Measurements from ENCODE around the gene ROCK2. TPM values are rescaled to one million over a fixed set of nuclear protein-coding genes. Genes with fewer than 3 reads are reported as not detected.

Gene ROCK2
- polyA plus RNA-seq, 4 donors: 33.3 to 42.9 (median 38.3) TPM

- no peak for DNase-seq (ENCODE audit: low read depth in 4 of 4, low spot score in 2 of 4)
Measured at GRCh38 chr2:11159574-11160170, 184.8 kb downstream of the ROCK2 start.

GRCh38 chr2:11158916-11159573, 185.4 kb downstream of the ROCK2 start:
- DNase-seq (ENCODE audit: low read depth in 4 of 4, low spot score in 2 of 4): no peak

GRCh38 chr2:11157731-11158130, 186.7 kb downstream of the ROCK2 start:
- DNase-seq (ENCODE audit: low read depth in 4 of 4, low spot score in 2 of 4): no peak

GRCh38 chr2:11157296-11157695, 187.1 kb downstream of the ROCK2 start:
- DNase-seq (ENCODE audit: low read depth in 4 of 4, low spot score in 2 of 4): no peak

- no peak for DNase-seq (ENCODE audit: low read depth in 4 of 4, low spot score in 2 of 4)
Measured at GRCh38 chr2:11156396-11157075, 187.9 kb downstream of the ROCK2 start.

DNA sequence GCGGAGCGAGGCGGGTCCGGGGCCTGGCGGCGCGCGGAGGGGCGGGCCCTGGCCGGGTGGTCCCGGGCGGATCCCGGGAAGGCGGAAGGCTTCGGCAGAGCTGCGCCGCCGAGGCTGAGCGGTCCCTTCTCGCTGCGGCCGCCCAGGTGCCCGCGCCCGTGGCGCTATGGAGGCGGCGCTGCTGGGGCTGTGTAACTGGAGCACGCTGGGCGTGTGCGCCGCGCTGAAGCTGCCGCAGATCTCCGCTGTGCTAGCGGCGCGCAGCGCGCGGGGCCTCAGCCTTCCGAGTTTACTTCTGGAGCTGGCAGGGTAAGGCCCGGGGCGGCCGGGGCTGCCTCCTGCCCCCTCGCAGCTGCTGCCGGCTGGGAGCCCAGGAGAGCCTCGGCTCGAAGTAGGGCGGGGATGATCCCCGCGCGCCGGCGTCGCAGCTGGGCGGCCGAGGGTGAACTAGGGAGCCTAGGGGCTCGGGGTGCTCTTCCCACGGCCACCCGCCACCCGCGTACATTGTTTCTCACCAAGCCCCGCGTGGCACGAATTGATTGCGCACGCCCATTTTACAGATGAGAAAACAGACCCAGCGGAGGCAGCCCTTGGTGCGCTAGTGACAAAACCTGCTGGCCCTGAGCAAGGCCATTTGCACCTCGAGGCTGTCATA, 188.9 kb downstream of the ROCK2 start, which contains the start of gene SLC66A3:
Gene SLC66A3, plus strand, starts transcription at position 87 of the 655 bp plus-strand sequence. Its CDS starts 80 bp downstream, at position 167.
- peak in 3 of 4 donors; percentile 74 to 78 (median 75) for DNase-seq (ENCODE audit: low read depth in 4 of 4, low spot score in 2 of 4)

DNA sequence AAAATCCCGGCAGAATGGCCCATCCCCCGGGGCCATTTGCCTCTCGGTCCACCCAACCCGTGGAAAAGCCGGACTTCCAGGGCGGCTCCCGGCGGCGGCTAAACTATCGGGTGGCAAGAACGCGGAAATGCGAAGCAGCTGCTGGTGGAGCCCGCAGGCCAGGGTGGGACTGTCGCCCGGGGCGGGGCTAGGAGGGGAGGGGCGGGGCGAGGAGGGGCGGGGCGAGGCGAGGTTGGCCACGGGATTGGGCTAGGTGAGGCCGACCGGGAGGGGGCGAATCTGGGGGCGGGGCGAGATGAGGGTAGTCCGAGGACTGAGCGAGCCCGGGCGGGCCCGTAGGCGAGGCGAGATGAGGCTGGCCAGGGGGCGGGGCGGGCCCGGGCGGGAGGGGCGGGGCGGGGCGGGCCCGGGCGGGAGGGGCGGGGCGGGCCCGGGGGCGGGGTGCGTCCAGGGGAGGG, 189.5 kb downstream of the ROCK2 start:
- peak in 3 of 4 donors; percentile 86 to 89 (median 86) for DNase-seq (ENCODE audit: low read depth in 4 of 4, low spot score in 2 of 4)

DNA sequence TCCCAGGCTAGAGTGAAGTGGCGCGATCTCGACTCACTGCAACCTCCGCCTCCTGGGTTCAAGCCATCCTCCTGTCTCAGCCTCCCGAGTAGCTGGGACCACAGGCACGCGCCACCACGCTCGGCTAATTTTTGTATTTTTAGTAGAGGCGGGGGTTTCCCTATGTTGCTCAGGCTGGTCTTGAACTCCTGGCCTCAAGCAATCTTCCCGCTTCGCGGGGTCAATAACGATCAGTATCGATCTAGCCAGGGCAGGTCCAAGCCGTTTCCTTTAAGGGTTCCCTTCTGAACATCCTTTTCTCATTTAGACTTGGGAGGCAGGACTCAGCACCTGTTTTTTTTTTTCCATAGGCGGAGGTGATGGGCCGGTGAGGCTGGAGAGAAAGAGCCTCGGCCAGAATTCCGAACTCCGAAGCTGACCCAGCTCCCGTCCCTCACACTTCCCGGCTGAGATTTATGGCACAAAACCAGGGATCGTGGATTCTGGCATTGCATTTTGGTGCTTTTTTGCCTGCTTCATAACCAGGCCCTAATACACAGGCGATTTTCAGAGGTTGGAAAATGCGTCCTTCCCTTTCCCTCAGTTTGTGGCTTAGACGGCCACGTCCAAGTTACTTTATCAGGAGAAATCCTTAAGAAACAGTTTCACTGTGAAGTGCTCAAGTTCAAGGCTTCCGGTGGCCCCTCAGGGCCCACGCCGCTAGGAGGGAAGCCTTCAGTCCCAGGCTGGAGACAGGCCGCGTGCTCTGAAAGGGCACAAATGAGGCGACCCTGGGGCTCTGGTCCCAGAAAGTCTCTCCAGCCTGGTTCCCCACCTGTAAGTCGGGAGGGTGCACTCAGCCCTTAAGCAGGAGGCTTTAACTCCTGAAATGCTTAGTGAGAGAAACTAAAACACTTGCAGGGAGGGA, 190.2 kb downstream of the ROCK2 start:
- no peak for DNase-seq (ENCODE audit: low read depth in 4 of 4, low spot score in 2 of 4)

DNA sequence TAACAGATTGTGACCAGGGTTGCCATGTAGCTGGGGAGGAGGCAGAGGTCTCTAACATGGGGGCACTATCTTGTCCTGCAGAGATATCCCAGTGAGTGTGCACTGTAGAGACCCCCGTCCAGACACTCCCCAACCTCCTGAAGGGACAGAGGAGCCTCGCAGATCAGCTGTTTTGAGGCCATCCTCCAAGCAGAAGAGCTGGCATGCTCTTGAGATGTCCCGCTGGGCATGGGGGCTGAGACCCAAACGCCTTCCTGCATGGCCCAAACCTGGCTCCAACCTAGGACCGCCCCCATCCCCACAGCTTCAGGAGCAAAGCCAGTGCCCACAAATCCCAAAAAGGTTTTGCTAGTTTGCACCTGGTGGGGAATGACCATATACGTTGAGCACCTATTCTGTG, 191.8 kb downstream of the ROCK2 start:
- DNase-seq (ENCODE audit: low read depth in 4 of 4, low spot score in 2 of 4): no peak

- no peak for DNase-seq (ENCODE audit: low read depth in 4 of 4, low spot score in 2 of 4)
Measured at GRCh38 chr2:11147263-11147662, 197.2 kb downstream of the ROCK2 start.

- no peak for DNase-seq (ENCODE audit: low read depth in 4 of 4, low spot score in 2 of 4)
Measured at GRCh38 chr2:11146076-11146475, 198.4 kb downstream of the ROCK2 start.

DNA sequence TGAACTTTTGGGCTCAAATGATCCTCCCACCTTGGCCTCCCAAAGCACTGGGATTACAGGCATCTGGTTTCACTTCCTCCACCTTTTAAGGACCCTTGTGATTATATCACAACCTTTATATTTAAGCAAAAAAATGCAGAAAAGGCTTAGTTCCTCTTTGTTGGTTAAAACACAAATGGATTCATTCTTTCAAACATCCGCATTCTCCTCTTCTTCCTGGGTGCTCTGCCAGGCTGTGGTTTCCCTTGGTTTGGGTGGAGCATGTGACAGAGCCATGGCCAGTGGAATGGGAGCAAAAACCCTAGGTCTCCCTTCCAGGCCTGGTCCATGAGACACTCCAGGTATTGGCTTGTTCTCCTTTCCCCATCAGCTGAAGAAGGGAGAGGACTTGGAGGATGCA, 199.1 kb downstream of the ROCK2 start:
- no peak for DNase-seq (ENCODE audit: low read depth in 4 of 4, low spot score in 2 of 4)

DNA sequence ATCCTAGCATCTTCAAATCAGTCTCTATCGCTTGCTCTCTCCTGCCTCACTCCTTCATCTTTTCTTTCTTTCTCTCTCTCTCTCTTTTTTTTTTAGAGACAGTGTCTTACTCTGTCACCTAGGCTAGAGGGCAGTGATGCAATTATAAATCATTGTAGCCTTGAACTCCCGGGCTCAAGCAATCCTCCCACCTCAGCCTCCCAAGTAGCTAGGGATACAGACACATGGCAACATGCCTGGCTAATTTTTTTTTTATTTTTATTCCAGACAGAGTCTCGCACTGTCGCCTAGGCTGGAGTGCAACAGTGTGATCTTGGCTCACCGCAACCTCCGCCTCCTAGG, 199.7 kb downstream of the ROCK2 start:
- DNase-seq (ENCODE audit: low read depth in 4 of 4, low spot score in 2 of 4): no peak

GRCh38 chr2:11144077-11144737, 200.2 kb downstream of the ROCK2 start:
- DNase-seq (ENCODE audit: low read depth in 4 of 4, low spot score in 2 of 4): no peak

DNA sequence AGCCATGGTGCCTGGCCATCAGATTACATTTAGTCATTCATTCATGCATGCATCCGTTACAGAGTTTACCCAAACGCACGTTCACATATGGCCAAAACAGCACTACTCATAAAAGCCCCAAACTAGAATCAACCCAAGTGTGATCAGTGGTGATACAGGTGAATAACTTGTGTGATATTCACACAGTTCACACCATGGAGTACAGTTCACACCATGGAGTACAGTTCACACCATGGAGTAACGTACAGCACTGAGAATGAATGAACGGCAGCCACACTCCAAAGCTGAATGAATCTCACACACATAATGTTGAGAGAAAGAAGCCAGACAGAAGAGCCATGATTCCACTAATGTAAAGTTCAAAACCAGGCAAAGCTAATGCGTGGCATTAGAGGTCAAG, 201.4 kb downstream of the ROCK2 start:
- DNase-seq (ENCODE audit: low read depth in 4 of 4, low spot score in 2 of 4): no peak

- no peak for DNase-seq (ENCODE audit: low read depth in 4 of 4, low spot score in 2 of 4)
Measured at GRCh38 chr2:11142330-11142729, 202.1 kb downstream of the ROCK2 start.

GRCh38 chr2:11141319-11141718, 203.1 kb downstream of the ROCK2 start:
- DNase-seq (ENCODE audit: low read depth in 4 of 4, low spot score in 2 of 4): no peak

DNA sequence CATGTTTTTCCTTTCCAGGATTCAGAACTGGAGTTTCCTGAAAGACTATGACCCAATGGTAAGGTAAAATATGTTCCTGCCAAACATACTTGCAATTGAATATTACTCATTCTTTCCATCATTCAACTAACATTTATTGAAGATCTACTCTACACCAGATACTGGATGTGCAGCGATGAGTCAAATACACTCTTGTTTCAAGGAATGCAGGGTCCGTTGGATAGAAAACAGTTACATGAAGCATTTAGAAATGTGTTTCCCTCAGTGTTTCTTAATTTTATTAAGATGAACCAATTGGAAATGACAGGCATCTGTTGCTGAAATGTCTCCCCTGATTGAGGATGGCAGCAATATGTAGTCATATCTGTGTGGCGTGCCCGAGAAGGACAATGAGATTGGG, 203.9 kb downstream of the ROCK2 start:
- DNase-seq (ENCODE audit: low read depth in 4 of 4, low spot score in 2 of 4): no peak

DNA sequence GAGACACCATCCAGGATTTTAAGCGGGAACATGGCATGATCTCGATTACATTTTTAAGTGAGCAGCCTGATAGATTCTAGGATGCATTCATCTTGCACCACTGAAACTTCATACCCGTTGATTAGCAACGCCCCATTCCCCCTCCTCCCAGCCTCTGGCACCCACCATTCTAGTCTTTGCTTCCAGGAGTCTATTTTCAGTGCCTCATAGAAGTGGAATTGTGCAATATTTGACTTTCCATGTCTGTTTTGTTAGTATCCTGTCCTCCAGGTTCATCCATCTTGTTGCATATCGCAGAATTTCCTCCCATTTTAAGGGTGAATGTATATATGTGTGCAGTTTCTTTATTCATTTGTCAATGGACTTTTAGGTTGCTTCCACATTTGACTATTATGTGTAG, 210.1 kb downstream of the ROCK2 start:
- DNase-seq (ENCODE audit: low read depth in 4 of 4, low spot score in 2 of 4): no peak

- DNase-seq (ENCODE audit: low read depth in 4 of 4, low spot score in 2 of 4): no peak
Measured at GRCh38 chr2:11133936-11134320, 210.5 kb downstream of the ROCK2 start.
